Keratinocyte (primary cell): ENCODE measurements around the gene FGD2. TPM values are rescaled to one million over a fixed set of nuclear protein-coding genes. Genes with fewer than 3 reads are reported as not detected.
A peak's percentile ranks its signal among the peaks of the same experiment; 100 is the strongest.

Experiments used
- DNase-seq: peaks from one replicate; pipeline ENCODE4 v3.0.0-alpha.2; 2011; ENCODE audit warnings: low read depth, missing footprints, low spot score
- FAIRE-seq: peaks from 2 replicates; lab custom pipeline; 2011; peaks lifted over from hg19 to GRCh38; lab: Jason Lieb, UNC
- H2AFZ ChIP-seq: 2 replicates; pipeline ENCODE4 v1.6.0; 2012; ENCODE audit warnings: low read length, control low read depth, inconsistent platforms; ENCODE audit not compliant: control insufficient read depth
- H3K27ac ChIP-seq: 2 replicates; pipeline ENCODE4 v1.5.1; 2011; ENCODE audit warnings: low read length; ENCODE audit not compliant: control insufficient read depth, insufficient read depth
- H3K27me3 ChIP-seq: 3 replicates; pipeline ENCODE4 v1.6.0; 2011; ENCODE audit warnings: low read length; ENCODE audit not compliant: control insufficient read depth, insufficient read depth; ENCODE audit errors: extremely low read depth
- H3K36me3 ChIP-seq, 2 experiments: 2 replicates in 1 of 2; 3 replicates in 1 of 2; pipeline ENCODE4 v1.5.1; 2011; ENCODE audit warnings: low read length in 2 of 2, mild to moderate bottlenecking in 1 of 2; ENCODE audit not compliant: control insufficient read depth in 2 of 2, insufficient read depth in 2 of 2; ENCODE audit errors: extremely low read depth in 1 of 2
- H3K4me1 ChIP-seq: 3 replicates; pipeline ENCODE4 v1.5.1; 2011; ENCODE audit warnings: low read length; ENCODE audit not compliant: control insufficient read depth, insufficient read depth; ENCODE audit errors: extremely low read depth
- H3K4me2 ChIP-seq: 3 replicates; pipeline ENCODE4 v1.6.0; 2011; ENCODE audit warnings: low read depth, low read length; ENCODE audit not compliant: control insufficient read depth, insufficient read depth; ENCODE audit errors: extremely low read depth
- H3K4me3 ChIP-seq, 3 experiments: fragments of 200-600 bp in 1 of 3; sonication (generic) in 1 of 3; 2 replicates in 2 of 3; 3 replicates in 1 of 3; pipeline ENCODE4 v1.5.1; 2011 to 2016; ENCODE audit warnings: low read length in 3 of 3, mild to moderate bottlenecking in 3 of 3, control low read depth in 2 of 3, inconsistent platforms in 1 of 3, low read depth in 1 of 3, mixed read lengths in 1 of 3, mixed run types in 1 of 3, moderate library complexity in 1 of 3; ENCODE audit not compliant: control insufficient read depth in 2 of 3, insufficient read depth in 2 of 3; ENCODE audit errors: extremely low read depth in 1 of 3
- H3K79me2 ChIP-seq: 2 replicates; pipeline ENCODE4 v1.6.0; 2012; ENCODE audit warnings: low read length; ENCODE audit not compliant: control insufficient read depth, insufficient read depth
- H3K9ac ChIP-seq: 3 replicates; pipeline ENCODE4 v1.6.0; 2011; ENCODE audit warnings: low read length; ENCODE audit not compliant: control insufficient read depth, insufficient read depth; ENCODE audit errors: extremely low read depth
- H3K9me1 ChIP-seq: 3 replicates; pipeline ENCODE4 v1.6.0; 2011; ENCODE audit warnings: low read length; ENCODE audit not compliant: control insufficient read depth, insufficient read depth; ENCODE audit errors: extremely low read depth
- H3K9me3 ChIP-seq: 2 replicates; pipeline ENCODE4 v1.5.1; 2012; ENCODE audit warnings: low read depth, low read length; ENCODE audit not compliant: control insufficient read depth
- H4K20me1 ChIP-seq: 3 replicates; pipeline ENCODE4 v1.6.0; 2011; ENCODE audit warnings: low read length; ENCODE audit not compliant: control insufficient read depth, insufficient read depth; ENCODE audit errors: extremely low read depth
- EZH2 ChIP-seq: IDR thresholded peaks from one replicate; pipeline ENCODE4 v1.6.1; 2012; ENCODE audit warnings: inconsistent platforms, mild to moderate bottlenecking, low read length, moderate library complexity
- dilution Hi-C: fragments of 300-500 bp; cut with MboI; formaldehyde crosslinking; loops from one replicate; pipeline ENCODE4 v1.7.0; 2020; ENCODE audit warnings: low sequenced_read_pairs; ENCODE audit not compliant: extremely low pct_ligation_motif_present
- polyA plus RNA-seq, 5 experiments: library from polyadenylated mRNA; depleted of rRNA in 3 of 5; stranded (reverse) in 3 of 5; stranded (forward) in 1 of 5; unstranded in 1 of 5; fragments of >200 nt; gene quantifications; 1 replicate in 1 of 5; 2 replicates in 3 of 5; 3 replicates in 1 of 5; pipeline versions ENCODE4 v1.2.1 to v1.2.3, GENCODE V29; 2011 to 2012; ENCODE audit warnings: missing spikeins in 2 of 5, low read depth in 1 of 5, low replicate concordance in 1 of 5
- TF ChIP-seq, protein P1 (sequence below), 3 experiments: IDR thresholded peaks in 1 of 3; conservative IDR thresholded peaks in 1 of 3; optimal IDR thresholded peaks in 1 of 3; 2 replicates in 2 of 3; 3 replicates in 1 of 3; pipeline versions ENCODE3 to v1.5.1; 2011; ENCODE audit warnings: low read length in 3 of 3, mild to moderate bottlenecking in 3 of 3, moderate library complexity in 2 of 3, control low read depth in 1 of 3, inconsistent platforms in 1 of 3; ENCODE audit not compliant: insufficient read depth in 2 of 3; ENCODE audit errors: extremely low read depth in 1 of 3

Gene FGD2
- polyA plus RNA-seq, 1 donor (not counting 4 experiments of a cell fraction or from before 2014, with no cell fraction given), result 0.03 TPM

DNA sequence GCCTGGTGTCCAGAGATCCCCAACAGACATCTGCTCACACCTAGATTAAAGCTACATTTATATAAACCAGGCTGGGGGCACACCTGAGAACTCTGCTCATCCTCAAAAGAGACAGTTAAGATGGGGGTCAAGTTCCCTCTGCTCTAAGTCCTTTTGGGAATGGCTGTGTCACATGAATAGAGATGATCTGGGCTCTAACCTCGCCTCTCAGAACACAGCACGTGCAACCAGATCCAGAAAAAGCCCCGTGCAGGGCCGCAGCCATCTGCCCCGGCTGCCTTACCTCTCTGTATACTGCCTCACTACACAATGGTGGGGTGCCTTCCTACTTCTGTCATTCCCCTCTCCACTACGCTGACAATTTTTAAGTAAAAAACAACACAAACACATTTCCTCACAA is 25.3 kb upstream of the FGD2 start:
- H3K36me3 ChIP-seq, result peaks cover 30 to 41% of the 10 kb centered on the region in 2 experiments
- no peak for FAIRE-seq
- H4K20me1 ChIP-seq, result peaks cover 25% of the 10 kb centered on the region
- no peak overlapping the region for H3K4me3 ChIP-seq
- no peak overlapping the region for H2AFZ ChIP-seq
- TF ChIP-seq EZH2, result no peak
- TF ChIP-seq, protein P1, sequence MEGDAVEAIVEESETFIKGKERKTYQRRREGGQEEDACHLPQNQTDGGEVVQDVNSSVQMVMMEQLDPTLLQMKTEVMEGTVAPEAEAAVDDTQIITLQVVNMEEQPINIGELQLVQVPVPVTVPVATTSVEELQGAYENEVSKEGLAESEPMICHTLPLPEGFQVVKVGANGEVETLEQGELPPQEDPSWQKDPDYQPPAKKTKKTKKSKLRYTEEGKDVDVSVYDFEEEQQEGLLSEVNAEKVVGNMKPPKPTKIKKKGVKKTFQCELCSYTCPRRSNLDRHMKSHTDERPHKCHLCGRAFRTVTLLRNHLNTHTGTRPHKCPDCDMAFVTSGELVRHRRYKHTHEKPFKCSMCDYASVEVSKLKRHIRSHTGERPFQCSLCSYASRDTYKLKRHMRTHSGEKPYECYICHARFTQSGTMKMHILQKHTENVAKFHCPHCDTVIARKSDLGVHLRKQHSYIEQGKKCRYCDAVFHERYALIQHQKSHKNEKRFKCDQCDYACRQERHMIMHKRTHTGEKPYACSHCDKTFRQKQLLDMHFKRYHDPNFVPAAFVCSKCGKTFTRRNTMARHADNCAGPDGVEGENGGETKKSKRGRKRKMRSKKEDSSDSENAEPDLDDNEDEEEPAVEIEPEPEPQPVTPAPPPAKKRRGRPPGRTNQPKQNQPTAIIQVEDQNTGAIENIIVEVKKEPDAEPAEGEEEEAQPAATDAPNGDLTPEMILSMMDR (optimal IDR thresholded peaks at IDR 0.05 in 1 of 3, IDR thresholded peaks at IDR 0.05 in 1 of 3, conservative IDR thresholded peaks at IDR 0.05 in 1 of 3; ENCODE audit: extremely low read depth in 1 of 3, insufficient read depth in 2 of 3, low read length in 3 of 3), result no peak
- no peaks in the 10 kb centered on the region for H3K9me1 ChIP-seq
- H3K79me2 ChIP-seq, result peaks cover 53% of the 10 kb centered on the region
- dilution Hi-C loops, result no loop called here
- no peak for DNase-seq
- H3K27ac ChIP-seq, result no peak overlapping the region
- H3K4me2 ChIP-seq, result no peak overlapping the region
- no peak overlapping the region for H3K9ac ChIP-seq
- H3K4me1 ChIP-seq, result peaks cover 12% of the 10 kb centered on the region
- no peaks in the 10 kb centered on the region for H3K9me3 ChIP-seq
- H3K27me3 ChIP-seq, result no peaks in the 10 kb centered on the region

GRCh38 chr6:36980876-36981619 is 24.4 kb upstream of the FGD2 start:
- H3K9ac ChIP-seq, result no peak overlapping the region
- peaks cover 22 to 32% of the 10 kb centered on the region in 2 experiments for H3K36me3 ChIP-seq

More at GRCh38 chr6:36980876-36981619, 24.4 kb upstream of the FGD2 start:
- Histone ChIP-seq H3K9me1 (no peaks in the 10 kb centered on the region), H3K4me1 (peaks cover 12% of the 10 kb centered on the region), H3K4me2 (no peak overlapping the region), H3K79me2 (peaks cover 60% of the 10 kb centered on the region), H3K4me3 (no peak overlapping the region), H4K20me1 (peaks cover 25% of the 10 kb centered on the region), H2AFZ (no peak overlapping the region), H3K27me3 (no peaks in the 10 kb centered on the region), H3K9me3 (no peaks in the 10 kb centered on the region), H3K27ac (no peak overlapping the region)
- TF ChIP-seq, protein P1 (optimal IDR thresholded peaks at IDR 0.05 in 1 of 3, IDR thresholded peaks at IDR 0.05 in 1 of 3, conservative IDR thresholded peaks at IDR 0.05 in 1 of 3; ENCODE audit: extremely low read depth in 1 of 3, insufficient read depth in 2 of 3, low read length in 3 of 3), result peak in 1 of 3 experiments; percentile 26
- no peak for TF ChIP-seq EZH2
- no peak for DNase-seq
- dilution Hi-C loops, result no loop called here
- no peak for FAIRE-seq
